ENCODE measurements around the gene CNN2. TPM values are rescaled to one million over a fixed set of nuclear protein-coding genes. Genes with fewer than 3 reads are reported as not detected.

The CNN2 gene
- total RNA-seq, 2 experiments from 2014 or later: 123 to 130 TPM

GRCh38 chr19:990119-990571 is 36.3 kb upstream of the CNN2 start:
- H3K27me3 Mint-ChIP-seq: no peaks in the 10 kb centered on the region
- ChIA-PET POLR2A (no interaction called here), CTCF (no interaction called here)
- H3K36me3 Mint-ChIP-seq: peaks cover 7% of the 10 kb centered on the region
- intact Hi-C loops (cut with micrococcal nuclease): no loop called here
- DNase-seq: no peak
- H3K27ac Mint-ChIP-seq: no peak overlapping the region
- no peak overlapping the region for H3K4me3 Mint-ChIP-seq
- H3K9me3 Mint-ChIP-seq: no peaks in the 10 kb centered on the region
- peaks cover 9% of the 10 kb centered on the region for H3K4me1 Mint-ChIP-seq (ENCODE audit: low read depth)

GRCh38 chr19:990746-991145 is 35.7 kb upstream of the CNN2 start:
- Mint-ChIP-seq H3K4me1 (ENCODE audit: low read depth) (peaks cover 4% of the 10 kb centered on the region), H3K9me3 (no peaks in the 10 kb centered on the region), H3K36me3 (peaks cover 7% of the 10 kb centered on the region), H3K27me3 (no peaks in the 10 kb centered on the region), H3K4me3 (no peak overlapping the region), H3K27ac (no peak overlapping the region)
- intact Hi-C loops (cut with micrococcal nuclease): no loop called here
- ChIA-PET CTCF (interaction anchor here (0.9 kb wide), 1 partner anchor 19 kb away, joined by 3 read pairs; no protein-coding TSS in a partner anchor), POLR2A (no interaction called here)
- DNase-seq: no peak

GRCh38 chr19:991174-991931 is 35.1 kb upstream of the CNN2 start:
- Mint-ChIP-seq H3K36me3 (peaks cover 7% of the 10 kb centered on the region), H3K4me1 (ENCODE audit: low read depth) (peaks cover 5% of the 10 kb centered on the region), H3K27me3 (no peaks in the 10 kb centered on the region), H3K4me3 (no peak overlapping the region), H3K9me3 (no peaks in the 10 kb centered on the region), H3K27ac (no peak overlapping the region)
- DNase-seq: peak; percentile 79
- intact Hi-C loops (cut with micrococcal nuclease): no loop called here
- POLR2A ChIA-PET: no interaction called here
- CTCF ChIA-PET: interaction anchor here (0.9 kb wide), 1 partner anchor 20 kb away, joined by 3 read pairs; no protein-coding TSS in a partner anchor

GRCh38 chr19:991932-992669 is 34.3 kb upstream of the CNN2 start:
- intact Hi-C loops (cut with micrococcal nuclease): no loop called here
- peaks cover 3% of the 10 kb centered on the region for H3K27me3 Mint-ChIP-seq
- H3K9me3 Mint-ChIP-seq: no peaks in the 10 kb centered on the region
- no peak overlapping the region for H3K27ac Mint-ChIP-seq
- CTCF ChIA-PET: no interaction called here
- no peak for DNase-seq
- no peak overlapping the region for H3K4me3 Mint-ChIP-seq
- H3K36me3 Mint-ChIP-seq: peaks cover 9% of the 10 kb centered on the region
- POLR2A ChIA-PET: no interaction called here
- peaks cover 6% of the 10 kb centered on the region for H3K4me1 Mint-ChIP-seq (ENCODE audit: low read depth)

GRCh38 chr19:992670-993055 is 33.7 kb upstream of the CNN2 start:
- POLR2A ChIA-PET: no interaction called here
- Mint-ChIP-seq H3K27me3 (peaks cover 5% of the 10 kb centered on the region), H3K4me3 (no peak overlapping the region), H3K27ac (no peak overlapping the region), H3K4me1 (ENCODE audit: low read depth) (peaks cover 6% of the 10 kb centered on the region), H3K36me3 (peaks cover 9% of the 10 kb centered on the region), H3K9me3 (no peaks in the 10 kb centered on the region)
- no peak for DNase-seq
- CTCF ChIA-PET: no interaction called here
- intact Hi-C loops (cut with micrococcal nuclease): no loop called here

GRCh38 chr19:993361-993830 is 33.0 kb upstream of the CNN2 start:
- Mint-ChIP-seq H3K27me3 (peaks cover 12% of the 10 kb centered on the region), H3K4me1 (ENCODE audit: low read depth) (peaks cover 10% of the 10 kb centered on the region), H3K27ac (no peak overlapping the region), H3K36me3 (peaks cover 9% of the 10 kb centered on the region), H3K9me3 (no peaks in the 10 kb centered on the region), H3K4me3 (no peak overlapping the region)
- CTCF ChIA-PET: no interaction called here
- POLR2A ChIA-PET: no interaction called here
- no peak for DNase-seq
- intact Hi-C loops (cut with micrococcal nuclease): no loop called here

- ChIA-PET POLR2A (no interaction called here), CTCF (no interaction called here)
- DNase-seq: no peak
- no peak overlapping the region for H3K27ac Mint-ChIP-seq
- H3K27me3 Mint-ChIP-seq: peaks cover 15% of the 10 kb centered on the region
- peaks cover 10% of the 10 kb centered on the region for H3K4me1 Mint-ChIP-seq (ENCODE audit: low read depth)
- peaks cover 9% of the 10 kb centered on the region for H3K36me3 Mint-ChIP-seq
- H3K9me3 Mint-ChIP-seq: no peaks in the 10 kb centered on the region
- H3K4me3 Mint-ChIP-seq: no peak overlapping the region
- intact Hi-C loops (cut with micrococcal nuclease): no loop called here
Measured at GRCh38 chr19:993831-994393, 32.5 kb upstream of the CNN2 start.

- no peak overlapping the region for H3K27ac Mint-ChIP-seq
- peaks cover 10% of the 10 kb centered on the region for H3K4me1 Mint-ChIP-seq (ENCODE audit: low read depth)
- CTCF ChIA-PET: no interaction called here
- DNase-seq: no peak
- peaks cover 21% of the 10 kb centered on the region for H3K27me3 Mint-ChIP-seq
- intact Hi-C loops (cut with micrococcal nuclease): no loop called here
- H3K36me3 Mint-ChIP-seq: peaks cover 9% of the 10 kb centered on the region
- POLR2A ChIA-PET: no interaction called here
- H3K9me3 Mint-ChIP-seq: no peaks in the 10 kb centered on the region
- no peak overlapping the region for H3K4me3 Mint-ChIP-seq
Measured at GRCh38 chr19:994516-994915, 31.9 kb upstream of the CNN2 start.

GRCh38 chr19:995051-995827 is 31.2 kb upstream of the CNN2 start:
- POLR2A ChIA-PET: interaction anchor here (0.6 to 1.0 kb wide), 2 partner anchors 11 to 295 kb away, joined by 3 to 4 read pairs; partner anchors contain the start of gene WDR18

GRCh38 chr19:996051-996838 is 30.2 kb upstream of the CNN2 start:
- Mint-ChIP-seq H3K9me3 (no peaks in the 10 kb centered on the region), H3K27ac (peak overlapping the region; percentile 8), H3K36me3 (peaks cover 6% of the 10 kb centered on the region), H3K27me3 (peaks cover 26% of the 10 kb centered on the region), H3K4me3 (peak overlapping the region; percentile 46), H3K4me1 (ENCODE audit: low read depth) (peaks cover 12% of the 10 kb centered on the region)
- intact Hi-C loops (cut with micrococcal nuclease): no loop called here
- ChIA-PET POLR2A (interaction anchor here (0.5 to 1.0 kb wide), 2 partner anchors 12 to 51 kb away, joined by 3 to 4 read pairs; partner anchors contain the start of gene WDR18), CTCF (interaction anchor here (0.5 to 2.8 kb wide), 4 partner anchors 99 to 316 kb away, joined by 3 to 8 read pairs (median 3); partner anchors contain the start of genes CIRBP and POLR2E)
- DNase-seq: peak; percentile 82

More at GRCh38 chr19:995051-995827, 31.2 kb upstream of the CNN2 start:
- no peaks in the 10 kb centered on the region for H3K9me3 Mint-ChIP-seq
- DNase-seq: no peak
- H3K4me1 Mint-ChIP-seq (ENCODE audit: low read depth): peaks cover 10% of the 10 kb centered on the region
- peaks cover 23% of the 10 kb centered on the region for H3K27me3 Mint-ChIP-seq
- CTCF ChIA-PET: interaction anchor here (0.9 kb wide), 1 partner anchor 274 kb away, joined by 3 read pairs; the partner anchor contains the start of gene CIRBP
- no peak overlapping the region for H3K4me3 Mint-ChIP-seq
- intact Hi-C loops (cut with micrococcal nuclease): no loop called here
- peaks cover 9% of the 10 kb centered on the region for H3K36me3 Mint-ChIP-seq
- no peak overlapping the region for H3K27ac Mint-ChIP-seq

GRCh38 chr19:998064-998463 is 28.3 kb upstream of the CNN2 start:
- Mint-ChIP-seq H3K27ac (peak overlapping the region; percentile 3), H3K27me3 (peaks cover 31% of the 10 kb centered on the region), H3K4me3 (no peak overlapping the region), H3K4me1 (ENCODE audit: low read depth) (peaks cover 15% of the 10 kb centered on the region), H3K9me3 (no peaks in the 10 kb centered on the region), H3K36me3 (peaks cover 3% of the 10 kb centered on the region)
- ChIA-PET CTCF (interaction anchor here (1.2 to 2.8 kb wide), 2 partner anchors 9 to 135 kb away, joined by 3 to 8 read pairs; no protein-coding TSS in a partner anchor), POLR2A (no interaction called here)
- intact Hi-C loops (cut with micrococcal nuclease): no loop called here
- DNase-seq: no peak

Data from activated CD4-positive, alpha-beta memory T cell treated with anti-CD3 and anti-CD28 coated beads for 36 hours (primary cell).